ENCODE measurements around the gene ZC3H10. TPM values are rescaled to one million over a fixed set of nuclear protein-coding genes. Genes with fewer than 3 reads are reported as not detected.

The ZC3H10 gene
- total RNA-seq, 1 experiment from 2014 or later, result 8.7 TPM

DNA sequence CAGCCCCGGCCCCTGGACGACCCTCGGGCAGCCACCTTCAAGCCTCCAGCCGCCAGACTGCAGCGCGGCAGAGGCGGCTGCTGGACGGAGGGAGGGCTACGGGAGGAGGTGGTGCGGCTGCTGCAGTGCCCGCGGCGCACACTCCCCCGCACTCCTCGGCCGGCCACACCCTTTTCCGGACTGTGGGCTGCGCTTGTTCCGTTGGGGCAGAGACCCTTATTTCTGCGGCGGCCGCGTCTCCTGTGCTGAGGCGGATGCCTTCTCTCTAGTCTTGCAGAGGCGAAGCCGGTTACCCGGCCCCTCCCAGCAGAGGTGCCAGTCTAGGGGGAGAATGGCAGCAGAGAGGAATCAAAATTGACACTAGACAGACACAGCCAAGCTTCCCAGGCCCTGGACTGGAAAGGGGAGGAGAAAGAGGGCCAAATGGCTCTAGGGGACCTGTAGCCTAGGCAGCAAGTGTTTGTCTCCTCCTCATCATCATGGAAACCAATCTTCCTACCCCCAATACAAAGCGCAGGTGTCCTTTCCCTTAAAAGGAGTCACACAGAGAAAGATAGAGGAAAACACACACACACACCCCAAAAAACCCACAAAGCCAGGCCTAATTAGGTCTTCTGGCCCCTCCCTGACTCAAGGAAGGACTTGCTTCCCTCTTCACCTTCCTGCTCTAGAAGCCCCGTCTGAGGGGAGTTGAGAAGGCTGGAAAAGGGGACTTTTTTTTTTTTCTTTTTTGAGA is 11.3 kb downstream of the ZC3H10 start (continued):
- TF ChIP-seq, protein P1, sequence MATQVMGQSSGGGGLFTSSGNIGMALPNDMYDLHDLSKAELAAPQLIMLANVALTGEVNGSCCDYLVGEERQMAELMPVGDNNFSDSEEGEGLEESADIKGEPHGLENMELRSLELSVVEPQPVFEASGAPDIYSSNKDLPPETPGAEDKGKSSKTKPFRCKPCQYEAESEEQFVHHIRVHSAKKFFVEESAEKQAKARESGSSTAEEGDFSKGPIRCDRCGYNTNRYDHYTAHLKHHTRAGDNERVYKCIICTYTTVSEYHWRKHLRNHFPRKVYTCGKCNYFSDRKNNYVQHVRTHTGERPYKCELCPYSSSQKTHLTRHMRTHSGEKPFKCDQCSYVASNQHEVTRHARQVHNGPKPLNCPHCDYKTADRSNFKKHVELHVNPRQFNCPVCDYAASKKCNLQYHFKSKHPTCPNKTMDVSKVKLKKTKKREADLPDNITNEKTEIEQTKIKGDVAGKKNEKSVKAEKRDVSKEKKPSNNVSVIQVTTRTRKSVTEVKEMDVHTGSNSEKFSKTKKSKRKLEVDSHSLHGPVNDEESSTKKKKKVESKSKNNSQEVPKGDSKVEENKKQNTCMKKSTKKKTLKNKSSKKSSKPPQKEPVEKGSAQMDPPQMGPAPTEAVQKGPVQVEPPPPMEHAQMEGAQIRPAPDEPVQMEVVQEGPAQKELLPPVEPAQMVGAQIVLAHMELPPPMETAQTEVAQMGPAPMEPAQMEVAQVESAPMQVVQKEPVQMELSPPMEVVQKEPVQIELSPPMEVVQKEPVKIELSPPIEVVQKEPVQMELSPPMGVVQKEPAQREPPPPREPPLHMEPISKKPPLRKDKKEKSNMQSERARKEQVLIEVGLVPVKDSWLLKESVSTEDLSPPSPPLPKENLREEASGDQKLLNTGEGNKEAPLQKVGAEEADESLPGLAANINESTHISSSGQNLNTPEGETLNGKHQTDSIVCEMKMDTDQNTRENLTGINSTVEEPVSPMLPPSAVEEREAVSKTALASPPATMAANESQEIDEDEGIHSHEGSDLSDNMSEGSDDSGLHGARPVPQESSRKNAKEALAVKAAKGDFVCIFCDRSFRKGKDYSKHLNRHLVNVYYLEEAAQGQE (IDR thresholded peaks at IDR 0.05; ENCODE audit: low read depth), result no peak
- TF ChIP-seq EZH2 (IDR thresholded peaks at IDR 0.05) (no peak), SIN3A (IDR thresholded peaks at IDR 0.05; ENCODE audit: low read depth) (no peak), ZFX (IDR thresholded peaks at IDR 0.05) (no peak), SRF (IDR thresholded peaks at IDR 0.05; ENCODE audit: low read depth) (no peak), YY1 (IDR thresholded peaks at IDR 0.05; ENCODE audit: extremely low read depth, insufficient replicate concordance, low read depth, low read length) (no peak), CEBPB (IDR thresholded peaks at IDR 0.05; ENCODE audit: low read depth) (no peak), ZNF274 (IDR thresholded peaks at IDR 0.05; ENCODE audit: low read depth, low read length) (no peak), FOSL1 (IDR thresholded peaks at IDR 0.05; ENCODE audit: low read depth) (no peak)
- TF ChIP-seq, protein P2, sequence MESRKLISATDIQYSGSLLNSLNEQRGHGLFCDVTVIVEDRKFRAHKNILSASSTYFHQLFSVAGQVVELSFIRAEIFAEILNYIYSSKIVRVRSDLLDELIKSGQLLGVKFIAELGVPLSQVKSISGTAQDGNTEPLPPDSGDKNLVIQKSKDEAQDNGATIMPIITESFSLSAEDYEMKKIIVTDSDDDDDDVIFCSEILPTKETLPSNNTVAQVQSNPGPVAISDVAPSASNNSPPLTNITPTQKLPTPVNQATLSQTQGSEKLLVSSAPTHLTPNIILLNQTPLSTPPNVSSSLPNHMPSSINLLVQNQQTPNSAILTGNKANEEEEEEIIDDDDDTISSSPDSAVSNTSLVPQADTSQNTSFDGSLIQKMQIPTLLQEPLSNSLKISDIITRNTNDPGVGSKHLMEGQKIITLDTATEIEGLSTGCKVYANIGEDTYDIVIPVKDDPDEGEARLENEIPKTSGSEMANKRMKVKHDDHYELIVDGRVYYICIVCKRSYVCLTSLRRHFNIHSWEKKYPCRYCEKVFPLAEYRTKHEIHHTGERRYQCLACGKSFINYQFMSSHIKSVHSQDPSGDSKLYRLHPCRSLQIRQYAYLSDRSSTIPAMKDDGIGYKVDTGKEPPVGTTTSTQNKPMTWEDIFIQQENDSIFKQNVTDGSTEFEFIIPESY (IDR thresholded peaks at IDR 0.05; ENCODE audit: extremely low read depth, insufficient replicate concordance, low read length), result no peak
- TF ChIP-seq, protein P3, sequence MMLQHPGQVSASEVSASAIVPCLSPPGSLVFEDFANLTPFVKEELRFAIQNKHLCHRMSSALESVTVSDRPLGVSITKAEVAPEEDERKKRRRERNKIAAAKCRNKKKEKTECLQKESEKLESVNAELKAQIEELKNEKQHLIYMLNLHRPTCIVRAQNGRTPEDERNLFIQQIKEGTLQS (IDR thresholded peaks at IDR 0.05), result no peak
